ENCODE measurements around the gene LSM2. TPM values are rescaled to one million over a fixed set of nuclear protein-coding genes. Genes with fewer than 3 reads are reported as not detected.
"Not testable (repeated sequence)": the region's sequence is repeated elsewhere in the genome, so short reads cannot be mapped to it uniquely, and the experiment has no call there.

Gene LSM2
- total RNA-seq (10 to 100 TPM; 28.9 to 31.9 TPM), polyA plus RNA-seq (10 to 100 TPM; 67.1 to 80.3 (median 77.9) TPM), total RNA-seq (17.3 to 52.1 (median 18.5) reads per million in 6 experiments)

- H3K9me3 Mint-ChIP-seq = no peaks in the 10 kb centered on the region
- H3K27me3 Mint-ChIP-seq = no peaks in the 10 kb centered on the region
- H3K4me1 Mint-ChIP-seq = peaks cover 10 to 35% (median 20%) of the 10 kb centered on the region in 4 donors
- H3K4me3 Mint-ChIP-seq = peak within 1 kb of the TSS; percentile 84 to 97 (median 91)
- POLR2A ChIA-PET = interaction anchor here (0.6 to 4.2 kb wide), 26 partner anchors 7 to 290 kb away, joined by 3 to 63 read pairs (median 5); partner anchors contain the start of genes ABHD16A, BAG6, C6orf47 and CLIC1
- H3K27ac Mint-ChIP-seq = peak within 1 kb of the TSS; percentile 91 to 98 (median 94)
- DNase-seq (peak; percentile 95 to 98 (median 96)), ATAC-seq (peak; percentile 97 to 98)
- peaks cover 0 to 36% (median 13%) of the 10 kb centered on the region in 3 donors for H3K36me3 Mint-ChIP-seq
Observed at GRCh38 chr6:31806470-31807272, at the start of gene LSM2. Gene LSM2, minus strand, starts transcription at chr6:31806966. Its CDS starts 209 bp downstream, at chr6:31806757.

GRCh38 chr6:31851980-31852718 lies 45.4 kb upstream of the LSM2 start:
- not testable (repeated sequence) for DNase-seq, H3K27ac Mint-ChIP-seq, H3K4me3 Mint-ChIP-seq, H3K36me3 Mint-ChIP-seq, ATAC-seq, H3K4me1 Mint-ChIP-seq, H3K9me3 Mint-ChIP-seq, H3K27me3 Mint-ChIP-seq
- POLR2A ChIA-PET = interaction anchor here (0.7 kb wide), 1 partner anchor 10 kb away, joined by 3 read pairs; the partner anchor contains the start of gene NEU1

- no peaks in the 10 kb centered on the region for H3K36me3 Mint-ChIP-seq
- H3K27me3 Mint-ChIP-seq = no peaks in the 10 kb centered on the region
- DNase-seq = no peak
- no peaks in the 10 kb centered on the region for H3K9me3 Mint-ChIP-seq
- no peak for ATAC-seq
- peak overlapping the region in 2 of 10 donors; percentile 8 to 26 for H3K27ac Mint-ChIP-seq
- POLR2A ChIA-PET = no interaction called here
- peaks cover 0 to 5% (median 0%) of the 10 kb centered on the region in 4 donors for H3K4me1 Mint-ChIP-seq
- H3K4me3 Mint-ChIP-seq = no peak overlapping the region
Observed at GRCh38 chr6:31851485-31851832, 44.7 kb upstream of the LSM2 start.

GRCh38 chr6:31850765-31851484 lies 44.2 kb upstream of the LSM2 start:
- Mint-ChIP-seq H3K4me1 (peaks cover 0 to 5% (median 0%) of the 10 kb centered on the region in 4 donors), H3K4me3 (no peak overlapping the region), H3K36me3 (no peaks in the 10 kb centered on the region), H3K9me3 (no peaks in the 10 kb centered on the region), H3K27me3 (no peaks in the 10 kb centered on the region), H3K27ac (peak overlapping the region in 1 of 10 donors; percentile 8)
- ATAC-seq = no peak
- POLR2A ChIA-PET = interaction anchor here (0.7 kb wide), 1 partner anchor 37 kb away, joined by 3 read pairs; no protein-coding TSS in a partner anchor
- DNase-seq = no peak

GRCh38 chr6:31847276-31847978 lies 40.7 kb upstream of the LSM2 start:
- POLR2A ChIA-PET = interaction anchor here (1.3 kb wide), 1 partner anchor 9 kb away, joined by 4 read pairs; no protein-coding TSS in a partner anchor
- Mint-ChIP-seq H3K4me3 (no peak overlapping the region), H3K27ac (no peak overlapping the region), H3K27me3 (no peaks in the 10 kb centered on the region), H3K36me3 (peaks cover 0 to 8% (median 0%) of the 10 kb centered on the region in 3 donors), H3K9me3 (no peaks in the 10 kb centered on the region), H3K4me1 (peaks cover 0 to 5% (median 1%) of the 10 kb centered on the region in 4 donors)
- ATAC-seq (no peak), DNase-seq (no peak)

GRCh38 chr6:31844507-31844906 lies 37.7 kb upstream of the LSM2 start:
- no peak for ATAC-seq
- Mint-ChIP-seq H3K4me1 (peaks cover under 1 to 7% (median 2%) of the 10 kb centered on the region in 4 donors), H3K36me3 (peaks cover 0 to 30% (median 4%) of the 10 kb centered on the region in 3 donors), H3K4me3 (no peak overlapping the region), H3K27me3 (no peaks in the 10 kb centered on the region), H3K27ac (peak overlapping the region in 4 of 10 donors; percentile 48 to 78 (median 68)), H3K9me3 (no peaks in the 10 kb centered on the region)
- no peak for DNase-seq
- POLR2A ChIA-PET = interaction anchor here (0.7 to 1.1 kb wide), 3 partner anchors 9 to 1015 kb away, joined by 3 to 5 read pairs (median 3); no protein-coding TSS in a partner anchor

- H3K9me3 Mint-ChIP-seq = no peaks in the 10 kb centered on the region
- H3K4me3 Mint-ChIP-seq = no peak overlapping the region
- peaks cover 0 to 54% (median 12%) of the 10 kb centered on the region in 3 donors for H3K36me3 Mint-ChIP-seq
- no peaks in the 10 kb centered on the region for H3K27me3 Mint-ChIP-seq
- H3K4me1 Mint-ChIP-seq = peaks cover 10 to 28% (median 19%) of the 10 kb centered on the region in 4 donors
- DNase-seq (no peak), ATAC-seq (no peak)
- POLR2A ChIA-PET = no interaction called here
- H3K27ac Mint-ChIP-seq = peak overlapping the region in 3 of 10 donors; percentile 15 to 47 (median 36)
Observed at GRCh38 chr6:31842053-31842452, 35.3 kb upstream of the LSM2 start.

GRCh38 chr6:31839779-31840126 lies 33.0 kb upstream of the LSM2 start:
- H3K27me3 Mint-ChIP-seq, H3K4me3 Mint-ChIP-seq, DNase-seq, ATAC-seq, H3K9me3 Mint-ChIP-seq: not testable (repeated sequence)
- peak overlapping the region in 3 of 10 donors; percentile 48 to 99 (median 56) for H3K27ac Mint-ChIP-seq
- H3K4me1 Mint-ChIP-seq = peaks cover 16 to 43% (median 37%) of the 10 kb centered on the region in 4 donors
- POLR2A ChIA-PET = interaction anchor here (0.6 to 2.0 kb wide), 4 partner anchors 23 to 299 kb away, joined by 3 to 6 read pairs (median 3); partner anchors contain the start of gene NEU1
- H3K36me3 Mint-ChIP-seq = peaks cover 0 to 61% (median 15%) of the 10 kb centered on the region in 3 donors

GRCh38 chr6:31838968-31839367 lies 32.2 kb upstream of the LSM2 start:
- Mint-ChIP-seq H3K27ac (peak overlapping the region in 9 of 10 donors; percentile 9 to 99 (median 48)), H3K27me3 (no peaks in the 10 kb centered on the region), H3K9me3 (no peaks in the 10 kb centered on the region), H3K4me3 (peak overlapping the region in 7 of 10 donors; percentile 1 to 58 (median 20)), H3K36me3 (peaks cover 0 to 61% (median 15%) of the 10 kb centered on the region in 3 donors), H3K4me1 (peaks cover 17 to 46% (median 41%) of the 10 kb centered on the region in 4 donors)
- POLR2A ChIA-PET = interaction anchor here (0.6 to 2.0 kb wide), 5 partner anchors 9 to 298 kb away, joined by 3 to 7 read pairs (median 6); partner anchors contain the start of genes C6orf47 and NEU1
- ATAC-seq = no peak
- no peak for DNase-seq

- Mint-ChIP-seq H3K27ac (peak overlapping the region in 7 of 10 donors; percentile 43 to 99 (median 99)), H3K4me1 (peaks cover 17 to 48% (median 42%) of the 10 kb centered on the region in 4 donors), H3K36me3 (peaks cover 0 to 59% (median 15%) of the 10 kb centered on the region in 3 donors), H3K4me3 (peak overlapping the region in 9 of 10 donors; percentile 2 to 100 (median 95))
- POLR2A ChIA-PET = interaction anchor here (0.6 to 2.0 kb wide), 4 partner anchors 8 to 177 kb away, joined by 3 to 7 read pairs (median 5); partner anchors contain the start of genes C6orf47, LY6G5C and NEU1
- not testable (repeated sequence) for H3K27me3 Mint-ChIP-seq, ATAC-seq, H3K9me3 Mint-ChIP-seq, DNase-seq
Observed at GRCh38 chr6:31838114-31838553, 31.4 kb upstream of the LSM2 start.

Data from naive thymus-derived CD8-positive, alpha-beta T cell (primary cell).